A673 (cell line): ENCODE results near the gene MLKL. TPM values are rescaled to one million over a fixed set of nuclear protein-coding genes. Genes with fewer than 3 reads are reported as not detected.

Experiments used
- Bru-seq: library from RNA; stranded (reverse); fragments of 400-500 nt; gene quantifications from one replicate; lab custom pipeline; 2021; lab: Mats Ljungman, UMichigan
- BruChase-seq, 2 experiments: library from RNA; stranded (reverse); fragments of 400-500 nt; gene quantifications; one replicate each; lab custom pipeline; 2021; lab: Mats Ljungman, UMichigan
- BruUV-seq: library from RNA; stranded (reverse); fragments of 400-500 nt; replicated peaks from 2 replicates; lab custom pipeline; 2021; lab: Mats Ljungman, UMichigan
- CTCF ChIA-PET: fragments of 300-600 bp; sonication (Branson Sonifier 250); formaldehyde crosslinking; loops from one replicate; lab custom pipeline; 2022; ENCODE audit warnings: antibody characterized with exemption; lab: Charles Lee
- POLR2A ChIA-PET: fragments of 300-600 bp; sonication (Branson Sonifier 250); formaldehyde crosslinking; loops from one replicate; lab custom pipeline; 2022; ENCODE audit warnings: antibody characterized with exemption; ENCODE audit not compliant: low non-redundant PET; lab: Charles Lee
- DNase-seq: peaks from one replicate; pipeline ENCODE4 v3.0.0-alpha.2; 2015; ENCODE audit warnings: low spot score
- H3K27ac ChIP-seq: fragments of 200-600 bp; sonication (generic); 2 replicates; pipeline ENCODE4 v1.5.1; 2016; ENCODE audit warnings: mixed run types, low read depth, mild to moderate bottlenecking, mixed read lengths, antibody characterized with exemption, low read length; ENCODE audit not compliant: poor library complexity, severe bottlenecking
- H3K27me3 ChIP-seq: fragments of 200-600 bp; sonication (generic); replicated peaks from 2 replicates; pipeline ENCODE4 v1.6.1; 2017; ENCODE audit warnings: mixed run types, low read depth, mild to moderate bottlenecking, mixed read lengths, antibody characterized with exemption, low read length; ENCODE audit not compliant: insufficient read depth, poor library complexity
- H3K36me3 ChIP-seq: fragments of 200-600 bp; sonication (generic); 2 replicates; pipeline ENCODE4 v1.6.1; 2016; ENCODE audit warnings: mixed run types, mild to moderate bottlenecking, mixed read lengths, antibody characterized with exemption, low read length; ENCODE audit not compliant: insufficient read depth, poor library complexity, severe bottlenecking
- H3K4me1 ChIP-seq: fragments of 200-600 bp; sonication (generic); 2 replicates; pipeline ENCODE4 v1.6.1; 2017; ENCODE audit warnings: mixed run types, mild to moderate bottlenecking, mixed read lengths, antibody characterized with exemption, low read length; ENCODE audit not compliant: insufficient read depth, poor library complexity, severe bottlenecking
- H3K4me3 ChIP-seq: fragments of 200-600 bp; sonication (generic); 2 replicates; pipeline ENCODE4 v1.5.1; 2016; ENCODE audit warnings: low read depth, mixed run types, mild to moderate bottlenecking, mixed read lengths, low read length; ENCODE audit not compliant: poor library complexity, severe bottlenecking
- H3K9me3 ChIP-seq: fragments of 200-600 bp; sonication (generic); 2 replicates; pipeline ENCODE4 v1.6.1; 2016; ENCODE audit warnings: mixed run types, low read depth, mild to moderate bottlenecking, mixed read lengths, antibody characterized with exemption, low read length; ENCODE audit not compliant: poor library complexity, severe bottlenecking
- CTCF ChIP-seq: fragments of 300-800, 200-600 bp; sonication (generic); conservative IDR thresholded peaks from 2 replicates; pipeline ENCODE4 v1.5.1; 2017; ENCODE audit warnings: low read depth, mild to moderate bottlenecking, antibody characterized with exemption, low read length, moderate library complexity, mixed read lengths
- EZH2 ChIP-seq: fragments of 200-600 bp; sonication (generic); IDR thresholded peaks from 2 replicates; pipeline ENCODE4 v1.6.1; 2017; ENCODE audit warnings: borderline replicate concordance, low read depth, mild to moderate bottlenecking, mixed read lengths, antibody characterized with exemption, low read length; ENCODE audit not compliant: poor library complexity, severe bottlenecking
- intact Hi-C: fragments of 100-400 bp; cut with micrococcal nuclease; formaldehyde crosslinking; loops from one replicate; pipeline ENCODE4 v1.10.0; 2022; ENCODE audit not compliant: unreplicated experiment
- long read RNA-seq: library from polyadenylated mRNA; stranded (forward); transcript quantifications from one replicate; pipeline ENCODE4 v2.0.0, GENCODE V29; 2022
- total RNA-seq: library from RNA; stranded (reverse); gene quantifications from 2 replicates; pipeline ENCODE4 v1.2.3, GENCODE V29; 2021

MLKL gene
- total RNA-seq (3.4 and 5.5 TPM in 2 replicates), Bru-seq, nascent RNA (percentile 46 among the genes with signal in this experiment), BruChase-seq, experiment 1, labeled RNA remaining after a 2-hour chase (percentile 44 among the genes with signal in this experiment), BruChase-seq, experiment 2, labeled RNA remaining after a 6-hour chase (percentile 47 among the genes with signal in this experiment)
- long read RNA-seq, partial matches to known transcripts = 1 of 6 reads
- long read RNA-seq, other reads (novel, unspliced or antisense) = 1 of 6 reads

DNA sequence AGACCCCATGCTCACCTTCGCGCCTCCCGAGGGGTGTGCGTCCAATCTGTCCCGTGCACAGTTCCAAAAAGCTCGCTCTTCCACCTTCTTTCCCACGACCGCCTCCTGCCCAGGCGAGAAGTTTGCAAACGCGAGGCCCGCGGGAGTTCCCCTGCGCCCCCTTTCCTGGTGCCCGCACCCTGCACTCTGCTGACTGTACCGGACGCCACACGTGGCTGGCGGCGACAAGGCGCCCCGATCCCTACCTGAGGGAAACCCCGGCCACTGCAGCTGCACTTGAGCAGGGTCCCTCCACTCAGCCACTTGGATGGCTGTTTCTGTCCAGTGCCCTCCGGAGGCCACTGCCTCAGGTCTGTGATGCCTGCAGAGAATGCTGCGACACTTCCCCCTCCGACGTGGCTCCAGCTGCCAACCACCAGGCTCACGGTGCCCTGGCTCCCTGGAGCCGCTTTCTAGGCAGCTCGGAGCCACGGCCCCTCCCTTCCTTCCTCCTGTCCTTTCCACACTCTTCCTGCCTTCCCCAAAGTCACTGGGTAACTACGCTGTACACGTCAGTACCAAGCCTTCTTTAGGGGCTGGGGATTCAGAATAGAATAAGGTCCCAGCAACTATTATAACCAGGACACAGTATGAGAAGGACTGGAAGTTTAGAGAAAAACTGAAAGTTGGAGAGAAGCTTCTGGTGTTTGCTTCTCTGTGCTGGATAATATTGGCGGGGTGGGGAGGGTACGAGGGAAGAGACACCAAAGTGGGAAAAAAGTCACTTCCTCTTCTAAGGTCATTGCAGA, at the start of gene MLKL:
MLKL (minus strand) TSS at position 425 of the 788 bp plus-strand sequence. CDS start 5,105 bp downstream, outside the sequence.
- Histone ChIP-seq H3K9me3 (no peaks in the 10 kb centered on the region), H3K27me3 (no peaks in the 10 kb centered on the region), H3K4me1 (peaks cover 10% of the 10 kb centered on the region), H3K27ac (peak within 1 kb of the TSS; percentile 48), H3K4me3 (peak within 1 kb of the TSS; percentile 60), H3K36me3 (no peaks in the 10 kb centered on the region)
- intact Hi-C loops = no loop called here
- CTCF ChIA-PET = no interaction called here
- DNase-seq = peak; percentile 62
- POLR2A ChIA-PET = interaction anchor here (0.6 to 0.7 kb wide), 2 partner anchors 27 to 61 kb away, joined by 3 to 20 read pairs; no protein-coding TSS in a partner anchor
- TSS peak; percentile 48 for BruUV-seq
- TF ChIP-seq EZH2 = no peak
- 0 out of 2 replicates have a peak, but pooled peaks have one; percentile 30 for TF ChIP-seq CTCF

GRCh38 chr16:74749291-74750055, 48.8 kb upstream of the MLKL start:
- no peaks in the 10 kb centered on the region for H3K4me1 ChIP-seq
- CTCF ChIA-PET = no interaction called here
- H3K4me3 ChIP-seq = no peak overlapping the region
- H3K36me3 ChIP-seq = no peaks in the 10 kb centered on the region
- TF ChIP-seq EZH2 = no peak
- TF ChIP-seq CTCF = no peak
- H3K27ac ChIP-seq = no peak overlapping the region
- POLR2A ChIA-PET = no interaction called here
- no peaks in the 10 kb centered on the region for H3K9me3 ChIP-seq
- BruUV-seq = no TSS peak
- intact Hi-C loops = no loop called here
- no peaks in the 10 kb centered on the region for H3K27me3 ChIP-seq
- no peak for DNase-seq

- Histone ChIP-seq H3K27ac (no peak overlapping the region), H3K9me3 (no peaks in the 10 kb centered on the region), H3K4me3 (no peak overlapping the region), H3K36me3 (no peaks in the 10 kb centered on the region), H3K4me1 (no peaks in the 10 kb centered on the region), H3K27me3 (no peaks in the 10 kb centered on the region)
- no peak for DNase-seq
- POLR2A ChIA-PET = no interaction called here
- intact Hi-C loops = no loop called here
- CTCF ChIA-PET = no interaction called here
- BruUV-seq = no TSS peak
- no peak for TF ChIP-seq EZH2
- no peak for TF ChIP-seq CTCF
Measured at GRCh38 chr16:74748616-74749026, 48.0 kb upstream of the MLKL start.
